SH-SY5Y (cell line): ENCODE results near the gene C1QA.

Experiments used
- GATA2 ChIP-seq: IDR thresholded peaks from 2 replicates; pipeline ENCODE4 v1.6.1; 2011; ENCODE audit warnings: mild to moderate bottlenecking, low read depth, low read length
- GATA3 ChIP-seq: IDR thresholded peaks from 2 replicates; pipeline ENCODE4 v1.6.1; 2011; ENCODE audit warnings: low read depth, mild to moderate bottlenecking, low read length, moderate library complexity

DNA sequence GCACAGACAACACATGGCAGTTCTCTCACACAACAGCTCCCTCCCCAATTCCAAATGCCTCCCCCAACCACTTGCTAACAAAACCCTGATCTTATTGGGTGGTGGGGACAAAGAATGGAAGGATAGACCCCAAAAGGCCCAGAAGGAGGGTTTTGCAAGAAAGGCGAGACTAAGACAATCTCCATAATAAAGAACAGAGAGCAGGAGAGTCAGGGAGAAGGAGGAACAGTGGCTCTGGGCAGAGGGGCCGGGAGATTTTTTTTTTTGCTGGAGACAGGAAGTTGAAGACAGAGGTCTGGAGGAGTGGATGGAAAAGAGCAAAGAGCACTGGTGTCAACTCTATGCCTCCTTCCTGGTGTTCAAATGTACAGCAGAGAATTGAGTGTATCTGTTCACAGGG, 6.5 kb upstream of the C1QA start:
- TF ChIP-seq GATA2 (no peak), GATA3 (no peak)
